HepG2 (cell line): ENCODE results near the gene SLC16A3. TPM values are rescaled to one million over a fixed set of nuclear protein-coding genes. Genes with fewer than 3 reads are reported as not detected.

Source experiments
- ATAC-seq: fragments of 200-7000 bp; cut with Tn5 transposase; 3 replicates; pipeline ENCODE4 v1.9.1; 2020; ENCODE audit warnings: mild to moderate bottlenecking, moderate library complexity
- BruUV-seq: library from RNA; stranded (reverse); fragments of 400-500 nt; replicated peaks from 2 replicates; lab custom pipeline; 2021; lab: Mats Ljungman, UMichigan
- CTCF ChIA-PET: fragments of 300-600 bp; formaldehyde crosslinking; extraction: SDS; loops from one replicate; lab custom pipeline; 2021; ENCODE audit warnings: low total read pairs, inconsistent platforms, low intra/inter-chr PET ratio; lab: Yijun Ruan, JAX
- POLR2A ChIA-PET: fragments of 350-600 bp; sonication (Branson Sonifier 250); formaldehyde crosslinking; loops from one replicate; lab custom pipeline; 2020; ENCODE audit warnings: antibody characterized with exemption, inconsistent platforms; lab: Yijun Ruan, JAX
- DNase-seq: peaks from one replicate; pipeline ENCODE4 v3.0.0-alpha.2; 2015; ENCODE audit warnings: low spot score
- FAIRE-seq: peaks from 3 replicates; lab custom pipeline; 2011; peaks lifted over from hg19 to GRCh38; lab: Jason Lieb, UNC
- H2AFZ ChIP-seq: one replicate; pipeline ENCODE4 v1.6.1; 2011; ENCODE audit warnings: low read length, inconsistent platforms
- H3K27ac ChIP-seq: fragments of 300-600 bp; 3 replicates; pipeline ENCODE4 v1.8.0; 2011; ENCODE audit warnings: mixed run types, mild to moderate bottlenecking, mixed read lengths, low read length, inconsistent platforms; ENCODE audit not compliant: insufficient read depth; ENCODE audit errors: extremely low read length
- H3K27me3 ChIP-seq, 2 experiments: fragments of 200-600 bp in 1 of 2; 2 replicates in 1 of 2; 3 replicates in 1 of 2; pipeline versions ENCODE4 v1.6.0 to v1.8.0; 2011; ENCODE audit warnings: low read length in 2 of 2, mild to moderate bottlenecking in 2 of 2, moderate library complexity in 2 of 2, inconsistent platforms in 1 of 2; ENCODE audit not compliant: insufficient read depth in 2 of 2, control insufficient read depth in 1 of 2
- H3K36me3 ChIP-seq, 2 experiments: fragments of 200-600 bp in 1 of 2; replicated peaks in 1 of 2; 2 replicates in 1 of 2; 3 replicates in 1 of 2; pipeline versions ENCODE4 v1.5.1 to v1.8.0; 2011; ENCODE audit warnings: low read length in 2 of 2, inconsistent platforms in 1 of 2; ENCODE audit not compliant: insufficient read depth in 2 of 2, control insufficient read depth in 1 of 2
- H3K4me1 ChIP-seq: 2 replicates; pipeline ENCODE4 v1.5.1; 2012; ENCODE audit warnings: low read length, inconsistent platforms; ENCODE audit not compliant: insufficient read depth
- H3K4me2 ChIP-seq: 2 replicates; pipeline ENCODE4 v1.6.0; 2011; ENCODE audit warnings: low read depth, low read length, inconsistent platforms
- H3K4me3 ChIP-seq, 3 experiments: fragments of 200-600 bp in 1 of 3; sonication (generic), shearing (Covaris generic) in 1 of 3; replicated peaks in 1 of 3; 2 replicates each; pipeline ENCODE4 v1.5.1; 2011 to 2016; ENCODE audit warnings: low read length in 3 of 3, inconsistent platforms in 2 of 3, low read depth in 2 of 3, mild to moderate bottlenecking in 2 of 3, control low read depth in 1 of 3, mixed read lengths in 1 of 3; ENCODE audit not compliant: insufficient read depth in 1 of 3
- H3K79me2 ChIP-seq: one replicate; pipeline ENCODE4 v1.6.1; 2011; ENCODE audit warnings: low read length, inconsistent platforms; ENCODE audit not compliant: insufficient read depth
- H3K9ac ChIP-seq: 2 replicates; pipeline ENCODE4 v1.6.0; 2011; ENCODE audit warnings: mild to moderate bottlenecking, low read depth, low read length, inconsistent platforms; ENCODE audit not compliant: insufficient read depth
- H3K9me3 ChIP-seq: 2 replicates; pipeline ENCODE4 v1.5.1; 2012; ENCODE audit warnings: mild to moderate bottlenecking, low read length
- H4K20me1 ChIP-seq: 2 replicates; pipeline ENCODE4 v1.6.0; 2011; ENCODE audit warnings: inconsistent platforms, mild to moderate bottlenecking, low read length, moderate library complexity; ENCODE audit not compliant: insufficient read depth
- ARHGAP35 ChIP-seq: sonication (generic); formaldehyde crosslinking; IDR thresholded peaks from 2 replicates; pipeline ENCODE4 v1.9.0; 2022; ENCODE audit warnings: mild to moderate bottlenecking, inconsistent platforms, moderate library complexity, missing genetic modification reagents, borderline replicate concordance
- CEBPB ChIP-seq: IDR thresholded peaks from 2 replicates; pipeline ENCODE4 v1.6.1; 2011; ENCODE audit warnings: low read depth, low read length, improper control_type of control experiment, borderline replicate concordance
- ERF ChIP-seq: IDR thresholded peaks from 2 replicates; pipeline ENCODE4 v1.6.1; 2018; ENCODE audit warnings: missing biosample characterization, missing genetic modification reagents
- POLR2A ChIP-seq, 2 experiments: IDR thresholded peaks; 2 replicates each; pipeline ENCODE4 v1.6.1; 2011; ENCODE audit warnings: low read depth in 2 of 2, low read length in 2 of 2, mild to moderate bottlenecking in 1 of 2, moderate library complexity in 1 of 2; ENCODE audit not compliant: insufficient read depth in 1 of 2
- POLR2AphosphoS5 ChIP-seq: IDR thresholded peaks from 2 replicates; pipeline ENCODE4 v1.6.1; 2012; ENCODE audit warnings: low read depth, low read length
- RBM22 ChIP-seq: fragments of 200-400 bp; formaldehyde crosslinking; optimal IDR thresholded peaks from 2 replicates; pipeline ENCODE3; 2017; ENCODE audit warnings: mild to moderate bottlenecking, low read length, moderate library complexity
- ZBTB7B ChIP-seq: sonication (generic); formaldehyde crosslinking; IDR thresholded peaks from 2 replicates; pipeline ENCODE4 v1.4.0; 2020; ENCODE audit warnings: missing genetic modification reagents
- ZNF205 ChIP-seq: IDR thresholded peaks from 2 replicates; pipeline ENCODE4 v1.6.1; 2018; ENCODE audit warnings: missing biosample characterization, missing genetic modification reagents
- WGBS: methylation state at CpG from one replicate; pipeline ENCODE4 v1.1.6; 2017; ENCODE audit warnings: low lambda C conversion rate; 5-methylcytosine and 5-hydroxymethylcytosine counted together
- in situ Hi-C: cut with HindIII; loops from 2 replicates; pipeline ENCODE4 v1.10.0; 2017; ENCODE audit warnings: low pct_unique_long_range_greater_than_20kb; ENCODE audit not compliant: extremely low pct_ligation_motif_present
- intact Hi-C: fragments of 100-400 bp; cut with micrococcal nuclease; formaldehyde crosslinking; loops from one replicate; pipeline ENCODE4 v1.10.0; 2022; ENCODE audit not compliant: unreplicated experiment
- polyA plus RNA-seq, 8 experiments: library from polyadenylated mRNA; depleted of rRNA in 3 of 8; stranded (reverse) in 7 of 8; unstranded in 1 of 8; fragments of >200 nt; fragmentation: Illumina TruSeq in 4 of 8; extraction: Trizol in 4 of 8; gene quantifications; 2 replicates each; pipeline versions ENCODE4 v1.2.1 to v1.2.3, GENCODE V29; 2011 to 2016; ENCODE audit warnings: low read depth in 4 of 8, missing spikeins in 1 of 8, mixed read lengths in 1 of 8; ENCODE audit not compliant: insufficient read depth in 1 of 8
- total RNA-seq, 5 experiments: library from RNA; depleted of rRNA; stranded (reverse); fragments of >200 nt; fragmentation: Illumina TruSeq; extraction: Trizol; gene quantifications; 2 replicates each; pipeline ENCODE4 v1.2.3, GENCODE V29; 2016; ENCODE audit warnings: low read depth in 1 of 5
- TF ChIP-seq, protein P1 (sequence below): sonication (generic); formaldehyde crosslinking; IDR thresholded peaks from 2 replicates; pipeline ENCODE4 v1.4.0; 2020; ENCODE audit warnings: missing genetic modification reagents, borderline replicate concordance
- TF ChIP-seq, protein P2 (sequence below): sonication (generic); formaldehyde crosslinking; IDR thresholded peaks from 2 replicates; pipeline ENCODE4 v1.5.1; 2020; ENCODE audit warnings: missing genetic modification reagents, mild to moderate bottlenecking, borderline replicate concordance
- TF ChIP-seq, protein P3 (sequence below): sonication (generic); formaldehyde crosslinking; IDR thresholded peaks from 2 replicates; pipeline ENCODE4 v1.5.1; 2020; ENCODE audit warnings: missing genetic modification reagents, mild to moderate bottlenecking, borderline replicate concordance

SLC16A3 gene
- total and polyA plus RNA-seq, 2 of the 13 experiments (the other 11 are each of a cell fraction or from before 2014, with no cell fraction given): 242 to 349 TPM

DNA sequence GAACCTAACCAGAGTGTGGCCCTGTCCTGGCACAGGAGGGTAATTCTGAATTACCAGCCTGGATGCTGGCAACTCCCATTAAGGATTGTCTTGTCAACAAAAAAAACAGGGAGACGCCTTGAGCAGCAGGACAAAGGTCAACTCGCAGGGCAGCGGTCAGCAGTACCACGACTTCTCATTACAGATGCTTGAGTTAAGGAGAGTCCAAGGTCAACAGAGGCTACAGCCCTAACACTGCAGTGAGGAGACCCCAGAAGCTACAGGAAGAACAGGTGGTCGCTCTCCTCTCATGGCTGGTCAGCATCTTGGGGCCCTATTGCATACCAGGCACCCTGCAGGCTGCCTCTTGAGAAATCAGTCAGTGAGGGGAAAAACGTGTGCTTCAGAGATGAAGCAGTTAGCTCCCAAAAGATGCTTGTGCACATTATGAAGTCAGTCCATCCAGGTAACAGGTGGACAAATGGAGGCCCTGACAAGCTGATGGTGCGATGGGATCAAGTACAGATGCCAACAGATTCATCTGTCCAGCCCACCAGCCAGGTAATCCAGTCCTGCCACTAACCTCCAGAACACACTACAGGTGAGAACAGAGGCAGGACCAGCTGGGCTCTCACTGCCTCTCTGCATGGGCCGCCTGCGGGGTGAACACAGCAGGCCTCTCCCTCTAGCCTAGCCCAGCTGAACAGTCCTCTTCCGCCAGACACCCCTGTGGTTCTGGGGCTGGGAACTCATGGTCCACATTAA, 40.5 kb downstream of the SLC16A3 start (continued):
- TF ChIP-seq, protein P1, sequence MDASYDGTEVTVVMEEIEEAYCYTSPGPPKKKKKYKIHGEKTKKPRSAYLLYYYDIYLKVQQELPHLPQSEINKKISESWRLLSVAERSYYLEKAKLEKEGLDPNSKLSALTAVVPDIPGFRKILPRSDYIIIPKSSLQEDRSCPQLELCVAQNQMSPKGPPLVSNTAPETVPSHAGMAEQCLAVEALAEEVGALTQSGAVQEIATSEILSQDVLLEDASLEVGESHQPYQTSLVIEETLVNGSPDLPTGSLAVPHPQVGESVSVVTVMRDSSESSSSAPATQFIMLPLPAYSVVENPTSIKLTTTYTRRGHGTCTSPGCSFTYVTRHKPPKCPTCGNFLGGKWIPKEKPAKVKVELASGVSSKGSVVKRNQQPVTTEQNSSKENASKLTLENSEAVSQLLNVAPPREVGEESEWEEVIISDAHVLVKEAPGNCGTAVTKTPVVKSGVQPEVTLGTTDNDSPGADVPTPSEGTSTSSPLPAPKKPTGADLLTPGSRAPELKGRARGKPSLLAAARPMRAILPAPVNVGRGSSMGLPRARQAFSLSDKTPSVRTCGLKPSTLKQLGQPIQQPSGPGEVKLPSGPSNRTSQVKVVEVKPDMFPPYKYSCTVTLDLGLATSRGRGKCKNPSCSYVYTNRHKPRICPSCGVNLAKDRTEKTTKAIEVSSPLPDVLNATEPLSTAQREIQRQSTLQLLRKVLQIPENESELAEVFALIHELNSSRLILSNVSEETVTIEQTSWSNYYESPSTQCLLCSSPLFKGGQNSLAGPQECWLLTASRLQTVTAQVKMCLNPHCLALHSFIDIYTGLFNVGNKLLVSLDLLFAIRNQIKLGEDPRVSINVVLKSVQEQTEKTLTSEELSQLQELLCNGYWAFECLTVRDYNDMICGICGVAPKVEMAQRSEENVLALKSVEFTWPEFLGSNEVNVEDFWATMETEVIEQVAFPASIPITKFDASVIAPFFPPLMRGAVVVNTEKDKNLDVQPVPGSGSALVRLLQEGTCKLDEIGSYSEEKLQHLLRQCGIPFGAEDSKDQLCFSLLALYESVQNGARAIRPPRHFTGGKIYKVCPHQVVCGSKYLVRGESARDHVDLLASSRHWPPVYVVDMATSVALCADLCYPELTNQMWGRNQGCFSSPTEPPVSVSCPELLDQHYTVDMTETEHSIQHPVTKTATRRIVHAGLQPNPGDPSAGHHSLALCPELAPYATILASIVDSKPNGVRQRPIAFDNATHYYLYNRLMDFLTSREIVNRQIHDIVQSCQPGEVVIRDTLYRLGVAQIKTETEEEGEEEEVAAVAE: 0 out of 2 replicates have a peak, but pooled peaks have one; percentile 8

DNA sequence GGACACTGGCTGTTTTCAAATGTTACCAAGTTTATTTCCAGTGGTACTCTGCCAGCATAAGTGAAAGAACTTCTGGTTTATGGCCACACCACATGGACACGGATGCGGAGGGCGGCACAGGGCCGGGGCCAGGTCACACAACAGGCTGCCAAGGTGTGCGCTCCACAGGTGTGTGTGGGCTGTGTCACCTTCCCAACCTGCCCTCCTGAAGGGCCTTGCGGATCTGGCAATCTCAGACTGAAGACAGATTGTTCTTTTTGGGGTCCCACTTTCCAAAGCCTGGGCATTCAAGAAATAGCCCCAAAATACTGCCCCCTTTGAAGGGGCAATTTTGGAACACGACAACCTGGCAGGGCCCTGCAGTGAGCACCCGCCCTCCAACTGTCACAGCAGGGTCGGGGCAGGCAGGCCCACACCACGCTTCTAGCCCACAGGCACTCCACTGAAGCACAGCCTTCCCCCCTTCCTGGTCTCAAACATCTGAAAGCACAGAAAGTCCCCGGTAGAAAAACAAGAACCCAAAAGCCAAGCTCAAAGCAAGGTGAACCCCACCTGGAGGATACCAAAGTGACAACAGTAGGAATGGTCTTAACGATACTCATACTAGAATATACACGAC, 41.1 kb downstream of the SLC16A3 start:
- 89% methylated on average over 13 of the region's 13 CpGs for WGBS
- H3K9me3 ChIP-seq: no peaks in the 10 kb centered on the region
- POLR2A ChIA-PET: interaction anchor here (1.2 to 10.6 kb wide), 7 partner anchors 12 to 34 kb away, joined by 3 to 119 read pairs (median 7); no protein-coding TSS in a partner anchor
- H3K4me3 ChIP-seq: peak overlapping the region in 1 of 3 experiments; percentile 65; a peak in 1 of 6 replicates
- intact Hi-C loops (no loop called here), in situ Hi-C loops (no loop called here)
- FAIRE-seq: no peak
- H3K4me1 ChIP-seq: peaks cover 83% of the 10 kb centered on the region
- H3K4me2 ChIP-seq: peak overlapping the region; percentile 81; the same call in 1 of the 2 replicates
- DNase-seq: no peak
- no TSS peak for BruUV-seq
- H3K79me2 ChIP-seq: peaks cover 73% of the 10 kb centered on the region
- peak overlapping the region; percentile 40; the same call in 1 of the 2 replicates for H3K9ac ChIP-seq
- H4K20me1 ChIP-seq: peaks cover 72% of the 10 kb centered on the region
- CTCF ChIA-PET: no interaction called here
- H3K27me3 ChIP-seq: no peaks in the 10 kb centered on the region; a peak in 1 of 5 replicates
- peaks cover 15 to 36% of the 10 kb centered on the region in 2 experiments for H3K36me3 ChIP-seq
- peak overlapping the region; percentile 90 for H3K27ac ChIP-seq
- H2AFZ ChIP-seq: no peak overlapping the region
- no peak for ATAC-seq
- TF ChIP-seq CEBPB (no peak), ARHGAP35 (CRISPR knock-in tag) (0 out of 2 replicates have a peak, but pooled peaks have one; percentile 13), ZNF205 (CRISPR knock-in tag) (0 out of 2 replicates have a peak, but pooled peaks have one; percentile 3), ERF (CRISPR knock-in tag) (no peak), RBM22 (peak; percentile 36), POLR2AphosphoS5 (peak; percentile 12; the same call in 1 of the 2 replicates), POLR2A (IDR thresholded peaks at IDR 0.05; ENCODE audit: insufficient read depth in 1 of 2, low read depth in 2 of 2, low read length in 2 of 2) (peak in 1 of 2 experiments; percentile 29; a peak in 1 of 4 replicates), ZBTB7B (CRISPR knock-in tag) (no peak)
- TF ChIP-seq, protein P2, sequence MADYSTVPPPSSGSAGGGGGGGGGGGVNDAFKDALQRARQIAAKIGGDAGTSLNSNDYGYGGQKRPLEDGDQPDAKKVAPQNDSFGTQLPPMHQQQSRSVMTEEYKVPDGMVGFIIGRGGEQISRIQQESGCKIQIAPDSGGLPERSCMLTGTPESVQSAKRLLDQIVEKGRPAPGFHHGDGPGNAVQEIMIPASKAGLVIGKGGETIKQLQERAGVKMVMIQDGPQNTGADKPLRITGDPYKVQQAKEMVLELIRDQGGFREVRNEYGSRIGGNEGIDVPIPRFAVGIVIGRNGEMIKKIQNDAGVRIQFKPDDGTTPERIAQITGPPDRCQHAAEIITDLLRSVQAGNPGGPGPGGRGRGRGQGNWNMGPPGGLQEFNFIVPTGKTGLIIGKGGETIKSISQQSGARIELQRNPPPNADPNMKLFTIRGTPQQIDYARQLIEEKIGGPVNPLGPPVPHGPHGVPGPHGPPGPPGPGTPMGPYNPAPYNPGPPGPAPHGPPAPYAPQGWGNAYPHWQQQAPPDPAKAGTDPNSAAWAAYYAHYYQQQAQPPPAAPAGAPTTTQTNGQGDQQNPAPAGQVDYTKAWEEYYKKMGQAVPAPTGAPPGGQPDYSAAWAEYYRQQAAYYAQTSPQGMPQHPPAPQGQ: no peak
- TF ChIP-seq, protein P3, sequence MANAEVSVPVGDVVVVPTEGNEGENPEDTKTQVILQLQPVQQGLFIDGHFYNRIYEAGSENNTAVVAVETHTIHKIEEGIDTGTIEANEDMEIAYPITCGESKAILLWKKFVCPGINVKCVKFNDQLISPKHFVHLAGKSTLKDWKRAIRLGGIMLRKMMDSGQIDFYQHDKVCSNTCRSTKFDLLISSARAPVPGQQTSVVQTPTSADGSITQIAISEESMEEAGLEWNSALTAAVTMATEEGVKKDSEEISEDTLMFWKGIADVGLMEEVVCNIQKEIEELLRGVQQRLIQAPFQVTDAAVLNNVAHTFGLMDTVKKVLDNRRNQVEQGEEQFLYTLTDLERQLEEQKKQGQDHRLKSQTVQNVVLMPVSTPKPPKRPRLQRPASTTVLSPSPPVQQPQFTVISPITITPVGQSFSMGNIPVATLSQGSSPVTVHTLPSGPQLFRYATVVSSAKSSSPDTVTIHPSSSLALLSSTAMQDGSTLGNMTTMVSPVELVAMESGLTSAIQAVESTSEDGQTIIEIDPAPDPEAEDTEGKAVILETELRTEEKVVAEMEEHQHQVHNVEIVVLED (CRISPR knock-in tag): no peak
